ENCODE results near the gene DTNBP1.

The DTNBP1 gene

GRCh38 chr6:15519681-15520080 is 143.1 kb downstream of the DTNBP1 start:
- H3K9me3 ChIP-seq (ENCODE audit: control insufficient read depth, insufficient read depth, low read depth, low read length): peaks cover 5% of the 10 kb centered on the region; the same call in 1 of the 2 replicates
- no peak overlapping the region for H3K9ac ChIP-seq (ENCODE audit: low read length)
- H3K36me3 ChIP-seq (ENCODE audit: control insufficient read depth, insufficient read depth, low read length): peaks cover 100% of the 10 kb centered on the region
- H3K4me1 ChIP-seq (ENCODE audit: control insufficient read depth, insufficient read depth, low read length): no peaks in the 10 kb centered on the region
- no peak overlapping the region for H3K4me3 ChIP-seq (ENCODE audit: low read depth, low read length)
- H3K27ac ChIP-seq (ENCODE audit: low read depth, low read length): no peak overlapping the region
- H3K27me3 ChIP-seq (ENCODE audit: control insufficient read depth, insufficient read depth, low read length): no peaks in the 10 kb centered on the region

DNA sequence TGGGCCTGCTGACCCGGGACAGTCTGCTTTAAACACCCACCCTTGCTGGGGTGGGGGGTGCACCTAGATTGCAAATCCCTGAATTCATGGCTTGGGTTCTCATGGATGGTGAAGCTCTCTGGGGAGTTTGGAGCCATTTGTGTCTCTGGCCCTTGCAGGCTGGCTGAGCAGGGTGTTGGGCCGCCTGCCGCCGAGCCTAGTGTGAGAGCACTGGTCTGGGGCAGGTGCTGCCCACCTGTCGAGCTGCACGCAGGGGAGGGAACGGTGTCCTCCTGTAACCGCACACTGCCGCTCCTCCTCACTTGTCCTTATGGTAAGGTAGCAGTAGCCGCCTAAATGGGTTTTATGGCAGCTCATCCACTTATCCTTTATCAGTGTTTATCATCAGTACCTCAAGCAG is 143.9 kb downstream of the DTNBP1 start:
- Histone ChIP-seq H3K4me3 (ENCODE audit: low read depth, low read length) (no peak overlapping the region), H3K27me3 (ENCODE audit: control insufficient read depth, insufficient read depth, low read length) (no peaks in the 10 kb centered on the region), H3K9me3 (ENCODE audit: control insufficient read depth, insufficient read depth, low read depth, low read length) (no peaks in the 10 kb centered on the region), H3K27ac (ENCODE audit: low read depth, low read length) (no peak overlapping the region), H3K9ac (ENCODE audit: low read length) (no peak overlapping the region), H3K36me3 (ENCODE audit: control insufficient read depth, insufficient read depth, low read length) (peaks cover 100% of the 10 kb centered on the region), H3K4me1 (ENCODE audit: control insufficient read depth, insufficient read depth, low read length) (no peaks in the 10 kb centered on the region)

DNA sequence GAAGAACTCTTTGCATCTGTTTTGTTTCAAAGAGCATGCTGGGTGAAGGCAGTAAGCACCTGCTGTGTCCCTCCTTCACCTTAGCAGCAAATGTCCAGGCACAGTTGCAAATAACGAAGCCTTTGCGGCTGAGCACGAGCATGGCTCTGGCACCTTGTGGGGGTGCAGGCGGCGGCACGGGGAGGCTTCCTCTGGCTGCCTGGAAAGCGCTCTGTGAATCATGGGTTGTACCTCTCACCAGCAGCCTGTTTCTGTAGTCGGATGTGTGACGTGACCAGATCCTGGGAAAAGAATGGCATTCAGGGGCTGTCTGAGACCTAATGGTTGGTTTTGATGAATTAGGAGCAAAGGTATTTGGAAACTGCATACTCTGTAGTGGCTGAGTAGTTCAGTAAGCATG is 144.8 kb downstream of the DTNBP1 start:
- no peak overlapping the region for H3K4me3 ChIP-seq (ENCODE audit: low read depth, low read length)
- no peaks in the 10 kb centered on the region for H3K27me3 ChIP-seq (ENCODE audit: control insufficient read depth, insufficient read depth, low read length)
- peaks cover 100% of the 10 kb centered on the region for H3K36me3 ChIP-seq (ENCODE audit: control insufficient read depth, insufficient read depth, low read length)
- H3K27ac ChIP-seq (ENCODE audit: low read depth, low read length): no peak overlapping the region
- no peak overlapping the region for H3K9ac ChIP-seq (ENCODE audit: low read length)
- no peaks in the 10 kb centered on the region for H3K9me3 ChIP-seq (ENCODE audit: control insufficient read depth, insufficient read depth, low read depth, low read length)
- no peaks in the 10 kb centered on the region for H3K4me1 ChIP-seq (ENCODE audit: control insufficient read depth, insufficient read depth, low read length)

DNA sequence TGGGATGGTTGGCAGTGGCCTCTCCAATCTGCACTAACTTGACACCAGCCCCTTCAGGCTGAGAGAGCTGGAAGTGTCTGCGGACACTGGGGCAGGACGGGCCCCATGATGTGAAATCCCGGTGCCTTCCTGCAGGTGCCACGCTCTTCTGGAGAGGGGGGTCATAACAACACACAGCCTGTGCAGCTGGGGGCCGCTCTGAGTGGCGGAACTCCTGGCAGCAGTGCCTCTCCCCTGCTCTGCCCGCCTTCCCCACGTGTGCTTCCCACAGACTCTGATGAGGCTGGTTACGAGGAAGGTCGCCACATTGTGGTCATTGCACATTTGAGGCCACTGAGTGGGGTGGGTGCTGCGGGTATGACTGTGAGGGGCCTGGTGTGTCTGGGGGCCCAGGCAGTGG is 145.2 kb downstream of the DTNBP1 start:
- no peak overlapping the region for H3K4me3 ChIP-seq (ENCODE audit: low read depth, low read length)
- H3K27me3 ChIP-seq (ENCODE audit: control insufficient read depth, insufficient read depth, low read length): no peaks in the 10 kb centered on the region
- no peaks in the 10 kb centered on the region for H3K9me3 ChIP-seq (ENCODE audit: control insufficient read depth, insufficient read depth, low read depth, low read length)
- no peak overlapping the region for H3K9ac ChIP-seq (ENCODE audit: low read length)
- peaks cover 100% of the 10 kb centered on the region for H3K36me3 ChIP-seq (ENCODE audit: control insufficient read depth, insufficient read depth, low read length)
- H3K27ac ChIP-seq (ENCODE audit: low read depth, low read length): no peak overlapping the region
- H3K4me1 ChIP-seq (ENCODE audit: control insufficient read depth, insufficient read depth, low read length): no peaks in the 10 kb centered on the region

GRCh38 chr6:15516923-15517560 is 145.8 kb downstream of the DTNBP1 start:
- Histone ChIP-seq H3K4me3 (ENCODE audit: low read depth, low read length) (no peak overlapping the region), H3K27ac (ENCODE audit: low read depth, low read length) (no peak overlapping the region), H3K9me3 (ENCODE audit: control insufficient read depth, insufficient read depth, low read depth, low read length) (no peaks in the 10 kb centered on the region), H3K36me3 (ENCODE audit: control insufficient read depth, insufficient read depth, low read length) (peaks cover 100% of the 10 kb centered on the region), H3K27me3 (ENCODE audit: control insufficient read depth, insufficient read depth, low read length) (no peaks in the 10 kb centered on the region), H3K9ac (ENCODE audit: low read length) (no peak overlapping the region), H3K4me1 (ENCODE audit: control insufficient read depth, insufficient read depth, low read length) (no peaks in the 10 kb centered on the region)

- Histone ChIP-seq H3K27ac (ENCODE audit: low read depth, low read length) (no peak overlapping the region), H3K4me3 (ENCODE audit: low read depth, low read length) (no peak overlapping the region), H3K36me3 (ENCODE audit: control insufficient read depth, insufficient read depth, low read length) (peaks cover 100% of the 10 kb centered on the region), H3K9me3 (ENCODE audit: control insufficient read depth, insufficient read depth, low read depth, low read length) (no peaks in the 10 kb centered on the region), H3K4me1 (ENCODE audit: control insufficient read depth, insufficient read depth, low read length) (no peaks in the 10 kb centered on the region), H3K9ac (ENCODE audit: low read length) (no peak overlapping the region), H3K27me3 (ENCODE audit: control insufficient read depth, insufficient read depth, low read length) (no peaks in the 10 kb centered on the region)
Observed at GRCh38 chr6:15516378-15516777, 146.4 kb downstream of the DTNBP1 start.

DNA sequence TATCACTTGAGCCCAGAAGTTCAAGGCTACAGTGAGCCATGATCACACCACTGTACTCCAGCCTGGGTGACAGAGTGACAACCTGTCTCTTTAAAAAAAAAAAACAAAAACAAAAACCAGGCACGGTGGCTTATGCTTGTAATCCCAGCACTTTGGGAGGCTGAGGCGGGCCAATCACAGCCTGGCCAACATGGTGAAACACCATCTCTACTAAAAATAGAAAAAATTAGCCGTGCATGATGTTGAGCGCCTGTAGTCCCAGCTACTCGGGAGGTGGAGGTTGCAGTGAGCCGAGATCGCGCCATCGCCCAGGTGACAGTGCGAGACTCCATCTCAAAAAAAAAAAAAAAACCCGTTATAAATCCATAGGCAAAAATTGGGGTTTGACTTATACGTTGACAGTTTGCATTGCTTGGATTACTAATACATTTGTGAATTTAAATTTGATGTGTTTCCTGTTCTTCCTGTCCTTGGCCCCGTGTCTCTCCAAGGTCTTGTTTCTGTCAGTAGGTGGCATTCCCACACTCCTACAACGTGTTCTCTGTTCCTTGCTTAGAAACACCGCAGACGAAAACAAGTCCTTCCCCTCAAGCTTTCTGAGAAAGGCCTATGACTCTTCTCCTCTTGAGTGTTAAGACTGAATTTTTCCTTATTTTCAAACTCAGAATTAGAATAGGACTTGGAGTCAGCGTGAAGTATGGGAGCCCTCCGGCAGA is 147.0 kb downstream of the DTNBP1 start:
- Histone ChIP-seq H3K4me1 (ENCODE audit: control insufficient read depth, insufficient read depth, low read length) (no peaks in the 10 kb centered on the region), H3K9ac (ENCODE audit: low read length) (no peak overlapping the region), H3K36me3 (ENCODE audit: control insufficient read depth, insufficient read depth, low read length) (peaks cover 100% of the 10 kb centered on the region), H3K27ac (ENCODE audit: low read depth, low read length) (no peak overlapping the region), H3K9me3 (ENCODE audit: control insufficient read depth, insufficient read depth, low read depth, low read length) (no peaks in the 10 kb centered on the region), H3K27me3 (ENCODE audit: control insufficient read depth, insufficient read depth, low read length) (no peaks in the 10 kb centered on the region), H3K4me3 (ENCODE audit: low read depth, low read length) (no peak overlapping the region)

- H3K4me1 ChIP-seq (ENCODE audit: control insufficient read depth, insufficient read depth, low read length): no peaks in the 10 kb centered on the region
- H3K36me3 ChIP-seq (ENCODE audit: control insufficient read depth, insufficient read depth, low read length): peaks cover 100% of the 10 kb centered on the region
- H3K9me3 ChIP-seq (ENCODE audit: control insufficient read depth, insufficient read depth, low read depth, low read length): no peaks in the 10 kb centered on the region
- H3K27me3 ChIP-seq (ENCODE audit: control insufficient read depth, insufficient read depth, low read length): no peaks in the 10 kb centered on the region
- H3K9ac ChIP-seq (ENCODE audit: low read length): no peak overlapping the region
- no peak overlapping the region for H3K27ac ChIP-seq (ENCODE audit: low read depth, low read length)
- no peak overlapping the region for H3K4me3 ChIP-seq (ENCODE audit: low read depth, low read length)
Observed at GRCh38 chr6:15515226-15515625, 147.6 kb downstream of the DTNBP1 start.

GRCh38 chr6:15513801-15514711 is 148.8 kb downstream of the DTNBP1 start:
- Histone ChIP-seq H3K9ac (ENCODE audit: low read length) (no peak overlapping the region), H3K4me1 (ENCODE audit: control insufficient read depth, insufficient read depth, low read length) (no peaks in the 10 kb centered on the region), H3K27ac (ENCODE audit: low read depth, low read length) (no peak overlapping the region), H3K9me3 (ENCODE audit: control insufficient read depth, insufficient read depth, low read depth, low read length) (no peaks in the 10 kb centered on the region), H3K4me3 (ENCODE audit: low read depth, low read length) (no peak overlapping the region), H3K36me3 (ENCODE audit: control insufficient read depth, insufficient read depth, low read length) (peaks cover 99% of the 10 kb centered on the region), H3K27me3 (ENCODE audit: control insufficient read depth, insufficient read depth, low read length) (no peaks in the 10 kb centered on the region)

DNA sequence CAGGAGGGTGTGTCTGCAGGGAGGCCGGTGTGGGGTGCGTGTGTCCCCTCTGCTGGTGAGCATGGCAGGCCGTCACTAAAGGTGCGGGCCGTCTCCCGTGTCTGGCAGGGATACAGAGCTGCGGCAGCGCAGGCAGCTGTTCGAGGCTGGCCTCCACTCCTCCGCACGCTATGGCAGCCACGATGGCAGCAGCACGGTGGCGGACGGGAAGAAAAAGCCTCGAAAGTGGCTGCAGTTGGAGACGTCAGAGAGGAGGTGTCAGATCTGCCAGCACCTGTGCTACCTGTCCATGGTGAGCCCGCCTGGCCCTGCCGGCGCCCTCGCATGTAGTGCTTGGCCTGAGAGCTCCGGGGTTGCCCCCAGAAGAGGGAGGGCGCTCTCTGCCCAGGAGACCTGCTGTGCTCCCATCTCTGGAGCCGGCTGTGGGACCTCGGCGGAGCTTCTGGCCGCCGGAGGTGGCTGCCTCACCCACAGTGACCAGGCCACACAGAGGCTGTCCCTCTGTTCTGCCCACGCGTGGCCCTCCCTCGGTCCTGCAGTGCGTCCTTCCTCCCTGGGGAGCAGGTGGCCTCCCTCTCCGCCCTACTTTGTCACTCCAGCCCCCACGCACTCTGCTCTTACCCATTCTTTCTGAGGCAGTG is 149.6 kb downstream of the DTNBP1 start:
- Histone ChIP-seq H3K9ac (ENCODE audit: low read length) (no peak overlapping the region), H3K4me3 (ENCODE audit: low read depth, low read length) (no peak overlapping the region), H3K36me3 (ENCODE audit: control insufficient read depth, insufficient read depth, low read length) (peaks cover 99% of the 10 kb centered on the region), H3K4me1 (ENCODE audit: control insufficient read depth, insufficient read depth, low read length) (peaks cover 2% of the 10 kb centered on the region; the same call in 1 of the 2 replicates), H3K9me3 (ENCODE audit: control insufficient read depth, insufficient read depth, low read depth, low read length) (no peaks in the 10 kb centered on the region), H3K27ac (ENCODE audit: low read depth, low read length) (no peak overlapping the region), H3K27me3 (ENCODE audit: control insufficient read depth, insufficient read depth, low read length) (no peaks in the 10 kb centered on the region)
